GM12891 (cell line): ENCODE data around the gene CDK19.

Experiments used
- POLR2A ChIP-seq: IDR thresholded peaks from 2 replicates; pipeline ENCODE4 v1.6.1; 2011; ENCODE audit warnings: low read depth, low read length, control low read depth
- POLR2AphosphoS5 ChIP-seq: IDR thresholded peaks from 2 replicates; pipeline ENCODE4 v1.6.1; 2011; ENCODE audit warnings: low read depth, low read length, control low read depth

DNA sequence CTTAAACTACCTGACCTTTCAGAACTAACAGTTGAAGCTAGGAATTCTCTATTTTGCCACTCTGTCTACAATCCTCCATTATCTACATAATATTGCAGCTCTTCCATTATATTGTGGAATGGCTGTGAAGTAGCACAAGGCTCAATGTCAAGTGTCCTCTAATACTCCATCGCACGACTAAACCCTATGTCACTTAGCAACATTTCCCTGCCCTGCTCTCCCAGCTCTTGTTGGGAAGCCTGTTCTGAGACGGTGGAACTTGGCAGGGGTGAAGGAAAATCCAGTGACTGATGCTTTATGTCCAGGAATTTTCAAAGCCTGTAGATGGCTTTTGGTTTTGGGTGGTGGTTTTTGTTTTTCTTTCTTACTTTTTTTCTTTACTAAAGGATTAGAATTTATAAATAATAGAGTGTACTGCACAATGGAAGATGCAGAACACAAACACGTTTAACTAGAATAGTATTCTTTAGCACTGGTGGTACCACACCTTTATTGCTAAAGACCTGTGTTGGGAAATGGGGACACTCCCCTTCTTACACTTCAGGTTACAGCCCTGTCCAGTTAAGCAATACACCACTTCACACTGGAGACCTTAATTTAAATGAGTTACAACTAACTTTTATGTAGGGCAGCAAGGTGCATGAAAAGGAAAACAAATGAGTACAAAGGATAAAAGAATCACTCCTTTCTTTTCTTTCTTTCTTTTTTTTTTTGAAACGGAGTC lies 38.6 kb upstream of the CDK19 start:
- TF ChIP-seq POLR2AphosphoS5 (no peak), POLR2A (no peak)
